ENCODE measurements around the gene SPCS1. TPM values are rescaled to one million over a fixed set of nuclear protein-coding genes. Genes with fewer than 3 reads are reported as not detected.

SPCS1 gene
- total RNA-seq, 1 donor from 2014 or later, result 142 TPM

- Histone ChIP-seq H3K9me3 (ENCODE audit: low read depth) (no peaks in the 10 kb centered on the region), H3K36me3 (peaks cover 16% of the 10 kb centered on the region), H4K20me1 (ENCODE audit: low read depth) (peaks cover 4% of the 10 kb centered on the region), H3K9ac (no peak overlapping the region), H3K27ac (no peak overlapping the region), H3K27me3 (no peaks in the 10 kb centered on the region), H3K79me2 (ENCODE audit: low read depth) (peaks cover 24% of the 10 kb centered on the region), H3K4me1 (peaks cover 14% of the 10 kb centered on the region), H3K4me2 (no peak overlapping the region), H2AFZ (replicated peaks) (no peak overlapping the region), H3K4me3 (no peak overlapping the region), H3F3A (ENCODE audit: low read depth) (peaks cover 68% of the 10 kb centered on the region)
- Mint-ChIP-seq H3K9me3 (no peaks in the 10 kb centered on the region), H3K4me3 (no peak overlapping the region), H3K36me3 (peaks cover 18% of the 10 kb centered on the region), H3K27me3 (ENCODE audit: insufficient read depth, low read depth) (peaks cover 13% of the 10 kb centered on the region), H3K4me1 (peaks cover 12% of the 10 kb centered on the region), H3K27ac (no peak overlapping the region)
- DNase-seq (ENCODE audit: low spot score), result no peak
- TF ChIP-seq CTCF (IDR thresholded peaks at IDR 0.05) (no peak), EZH2phosphoT487 (IDR thresholded peaks at IDR 0.05) (no peak), EZH2 (IDR thresholded peaks at IDR 0.05) (no peak)
Observed at GRCh38 chr3:52710512-52710911, 4.6 kb downstream of the SPCS1 start.

- no peak overlapping the region for H2AFZ ChIP-seq (replicated peaks)
- H3K27me3 Mint-ChIP-seq (ENCODE audit: insufficient read depth, low read depth), result peaks cover 10% of the 10 kb centered on the region
- peaks cover 3% of the 10 kb centered on the region for H3K4me1 Mint-ChIP-seq
- peaks cover 17% of the 10 kb centered on the region for H3K36me3 Mint-ChIP-seq
- no peak overlapping the region for H3K9ac ChIP-seq
- no peak overlapping the region for H3K27ac ChIP-seq
- no peak overlapping the region for H3K4me3 Mint-ChIP-seq
- no peaks in the 10 kb centered on the region for H3K9me3 Mint-ChIP-seq
- no peak overlapping the region for H3K4me3 ChIP-seq
- H3F3A ChIP-seq (ENCODE audit: low read depth), result peaks cover 66% of the 10 kb centered on the region
- TF ChIP-seq EZH2phosphoT487 (IDR thresholded peaks at IDR 0.05) (no peak), EZH2 (IDR thresholded peaks at IDR 0.05) (no peak), CTCF (IDR thresholded peaks at IDR 0.05) (no peak)
- H3K36me3 ChIP-seq, result peaks cover 16% of the 10 kb centered on the region
- DNase-seq (ENCODE audit: low spot score), result no peak
- H3K4me2 ChIP-seq, result no peak overlapping the region
- no peaks in the 10 kb centered on the region for H4K20me1 ChIP-seq (ENCODE audit: low read depth)
- no peak overlapping the region for H3K27ac Mint-ChIP-seq
- no peaks in the 10 kb centered on the region for H3K27me3 ChIP-seq
- H3K9me3 ChIP-seq (ENCODE audit: low read depth), result no peaks in the 10 kb centered on the region
- peaks cover 9% of the 10 kb centered on the region for H3K79me2 ChIP-seq (ENCODE audit: low read depth)
- H3K4me1 ChIP-seq, result peaks cover 4% of the 10 kb centered on the region
Observed at GRCh38 chr3:52712291-52713212, 6.6 kb downstream of the SPCS1 start.

- peak overlapping the region; percentile 74 for H3K4me2 ChIP-seq
- H3K4me3 Mint-ChIP-seq, result no peak overlapping the region
- no peaks in the 10 kb centered on the region for H3K9me3 ChIP-seq (ENCODE audit: low read depth)
- peaks cover 3% of the 10 kb centered on the region for H3K4me1 ChIP-seq
- H3K4me3 ChIP-seq, result peak overlapping the region; percentile 42
- H3K4me1 Mint-ChIP-seq, result peaks cover 2% of the 10 kb centered on the region
- H3K27ac ChIP-seq, result no peak overlapping the region
- no peak overlapping the region for H3K27ac Mint-ChIP-seq
- H3K36me3 Mint-ChIP-seq, result peaks cover 27% of the 10 kb centered on the region
- peaks cover 8% of the 10 kb centered on the region for H3K36me3 ChIP-seq
- H3K27me3 ChIP-seq, result no peaks in the 10 kb centered on the region
- H3K9me3 Mint-ChIP-seq, result peaks cover 2% of the 10 kb centered on the region
- no peak overlapping the region for H3K9ac ChIP-seq
- peak; percentile 89 for DNase-seq (ENCODE audit: low spot score)
- H3K27me3 Mint-ChIP-seq (ENCODE audit: insufficient read depth, low read depth), result peaks cover 10% of the 10 kb centered on the region
- no peak for TF ChIP-seq CTCF (IDR thresholded peaks at IDR 0.05)
- TF ChIP-seq EZH2 (IDR thresholded peaks at IDR 0.05), result no peak
- TF ChIP-seq EZH2phosphoT487 (IDR thresholded peaks at IDR 0.05), result no peak
- peaks cover 53% of the 10 kb centered on the region for H3F3A ChIP-seq (ENCODE audit: low read depth)
- H3K79me2 ChIP-seq (ENCODE audit: low read depth), result no peaks in the 10 kb centered on the region
- no peaks in the 10 kb centered on the region for H4K20me1 ChIP-seq (ENCODE audit: low read depth)
- no peak overlapping the region for H2AFZ ChIP-seq (replicated peaks)
Observed at GRCh38 chr3:52714335-52715302, 8.7 kb downstream of the SPCS1 start.

All from neural progenitor cell (in vitro differentiated cells).